ENCODE data around the gene KLK3.

The KLK3 gene

DNA sequence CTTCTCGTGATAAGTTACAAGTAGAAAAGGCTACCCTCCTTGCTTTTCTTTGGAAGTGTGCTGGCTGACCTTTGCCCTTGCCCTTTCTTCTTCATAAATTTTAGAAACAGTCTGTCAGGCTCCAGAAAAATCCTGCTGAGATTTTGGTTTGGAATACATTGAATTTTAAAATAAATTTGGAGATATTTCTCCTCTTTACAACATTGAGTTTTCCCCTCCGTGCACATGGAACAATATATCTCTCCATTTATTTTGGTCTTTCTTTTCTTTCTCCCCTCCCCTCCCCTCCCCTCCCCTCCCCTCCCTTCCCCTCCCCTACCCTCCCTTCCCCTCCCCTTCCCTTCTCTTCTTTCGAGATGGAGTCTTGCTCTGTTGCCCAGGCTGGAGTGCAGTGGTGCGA, 47.9 kb downstream of the KLK3 start:
- TF ChIP-seq, protein P1, sequence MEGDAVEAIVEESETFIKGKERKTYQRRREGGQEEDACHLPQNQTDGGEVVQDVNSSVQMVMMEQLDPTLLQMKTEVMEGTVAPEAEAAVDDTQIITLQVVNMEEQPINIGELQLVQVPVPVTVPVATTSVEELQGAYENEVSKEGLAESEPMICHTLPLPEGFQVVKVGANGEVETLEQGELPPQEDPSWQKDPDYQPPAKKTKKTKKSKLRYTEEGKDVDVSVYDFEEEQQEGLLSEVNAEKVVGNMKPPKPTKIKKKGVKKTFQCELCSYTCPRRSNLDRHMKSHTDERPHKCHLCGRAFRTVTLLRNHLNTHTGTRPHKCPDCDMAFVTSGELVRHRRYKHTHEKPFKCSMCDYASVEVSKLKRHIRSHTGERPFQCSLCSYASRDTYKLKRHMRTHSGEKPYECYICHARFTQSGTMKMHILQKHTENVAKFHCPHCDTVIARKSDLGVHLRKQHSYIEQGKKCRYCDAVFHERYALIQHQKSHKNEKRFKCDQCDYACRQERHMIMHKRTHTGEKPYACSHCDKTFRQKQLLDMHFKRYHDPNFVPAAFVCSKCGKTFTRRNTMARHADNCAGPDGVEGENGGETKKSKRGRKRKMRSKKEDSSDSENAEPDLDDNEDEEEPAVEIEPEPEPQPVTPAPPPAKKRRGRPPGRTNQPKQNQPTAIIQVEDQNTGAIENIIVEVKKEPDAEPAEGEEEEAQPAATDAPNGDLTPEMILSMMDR (IDR thresholded peaks at IDR 0.05; ENCODE audit: low read depth, low read length): no peak

GRCh38 chr19:50906217-50906616, 51.5 kb downstream of the KLK3 start:
- TF ChIP-seq, protein P1 (IDR thresholded peaks at IDR 0.05; ENCODE audit: low read depth, low read length): peak; percentile 42
- no peak for DNase-seq (ENCODE audit: extremely low read depth, low read depth)

More for the DNA sequence above, 47.9 kb downstream of the KLK3 start:
- DNase-seq (ENCODE audit: extremely low read depth, low read depth): no peak

DNA sequence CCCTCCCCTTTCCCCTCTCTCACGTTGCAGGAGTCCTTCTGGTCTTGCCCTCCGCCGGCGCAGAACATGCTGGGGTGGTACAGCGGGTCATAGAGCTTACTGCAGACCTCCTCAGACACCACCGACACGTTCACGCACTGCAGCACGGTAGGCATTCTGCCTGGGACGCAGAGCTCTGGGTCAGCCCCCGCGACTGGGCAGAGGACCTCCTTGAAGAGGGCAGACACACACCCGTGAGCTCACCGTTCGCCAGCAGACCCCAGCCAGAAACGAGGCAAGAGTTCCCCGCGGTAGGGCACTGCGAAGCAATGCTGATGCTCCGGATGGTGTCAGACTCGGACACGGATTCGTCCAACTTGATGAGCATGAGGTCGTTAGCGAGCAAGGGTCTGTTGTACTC, 53.6 kb downstream of the KLK3 start:
- TF ChIP-seq, protein P1 (IDR thresholded peaks at IDR 0.05; ENCODE audit: low read depth, low read length): no peak
- no peak for DNase-seq (ENCODE audit: extremely low read depth, low read depth)

DNA sequence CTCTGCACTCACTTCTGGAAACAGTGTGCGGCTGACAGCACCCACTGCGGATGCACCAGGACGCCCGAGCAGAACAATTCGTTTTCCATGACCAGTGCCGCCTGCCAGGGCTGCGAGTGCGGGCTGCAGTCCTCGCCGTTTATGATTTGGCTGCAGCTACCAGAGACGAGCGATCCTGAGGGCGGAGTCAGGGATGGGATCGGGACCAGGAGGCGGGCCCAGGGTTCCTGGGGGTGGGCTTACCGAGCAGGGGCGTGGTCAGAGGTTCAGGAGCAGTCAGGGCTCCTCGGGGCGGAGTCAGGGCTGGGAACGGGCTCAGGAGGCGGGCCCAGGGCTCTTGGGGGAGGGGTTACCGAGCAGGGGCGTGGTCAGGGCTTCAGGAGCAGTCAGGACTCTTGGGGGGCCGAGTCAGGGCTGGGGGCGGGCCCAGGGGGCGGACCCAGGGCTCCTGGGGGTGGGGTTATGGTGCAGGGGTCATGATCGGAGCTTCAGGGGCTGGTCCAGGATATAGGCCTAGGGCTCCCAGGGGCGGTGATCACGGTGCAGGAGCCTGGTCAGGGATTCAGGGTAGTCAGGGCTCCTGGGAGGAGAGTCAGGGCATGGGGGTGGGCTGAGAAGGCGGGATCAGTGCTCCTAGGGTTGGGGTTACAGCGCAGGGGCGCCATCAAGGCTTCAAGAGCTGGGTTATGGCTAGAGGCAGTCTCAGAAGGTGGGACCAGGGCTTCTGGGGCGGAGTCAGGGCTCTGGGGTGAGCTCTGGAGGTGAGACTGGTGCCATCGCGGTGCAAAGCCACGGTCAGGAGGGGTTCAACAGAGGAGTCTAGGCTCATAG, 54.7 kb downstream of the KLK3 start:
- no peak for DNase-seq (ENCODE audit: extremely low read depth, low read depth)
- TF ChIP-seq, protein P1 (IDR thresholded peaks at IDR 0.05; ENCODE audit: low read depth, low read length): no peak

All from AG09319 (cell line).